Measurements from ENCODE around the gene EREG.

GRCh38 chr4:74431113-74431826, 66.3 kb downstream of the EREG start:
- TF ChIP-seq CTCF (IDR thresholded peaks at IDR 0.05) (no peak), POLR2A (IDR thresholded peaks at IDR 0.05) (no peak)
